GM12878 (cell line): Measurements from ENCODE around the gene CCER1. TPM values are rescaled to one million over a fixed set of nuclear protein-coding genes. Genes with fewer than 3 reads are reported as not detected.

Experiments used
- ATAC-seq: fragments of 200-7000 bp; cut with Tn5 transposase; 3 replicates; pipeline ENCODE4 v1.9.1; 2020; ENCODE audit warnings: mild to moderate bottlenecking, moderate library complexity
- BruUV-seq: library from RNA; stranded (reverse); fragments of 400-500 nt; replicated peaks from 2 replicates; lab custom pipeline; 2021; lab: Mats Ljungman, UMichigan
- CTCF ChIA-PET: fragments of 300-600 bp; sonication (Branson Sonifier 250); formaldehyde crosslinking; extraction: SDS; loops from one replicate; lab custom pipeline; 2021; ENCODE audit warnings: inconsistent platforms; lab: Yijun Ruan, JAX
- POLR2A ChIA-PET: fragments of 350-600 bp; formaldehyde crosslinking; extraction: SDS; loops from one replicate; lab custom pipeline; 2021; ENCODE audit warnings: inconsistent platforms; lab: Charles Lee
- RAD21 ChIA-PET: fragments of 300-600 bp; sonication (Branson Sonifier 250); formaldehyde crosslinking; loops from one replicate; lab custom pipeline; 2023; ENCODE audit warnings: antibody characterized with exemption; ENCODE audit not compliant: unreplicated experiment; lab: Charles Lee
- SMC1A ChIA-PET: fragments of 300-600 bp; sonication (Branson Sonifier 250); formaldehyde crosslinking; loops from one replicate; lab custom pipeline; 2023; ENCODE audit not compliant: unreplicated experiment, uncharacterized antibody; lab: Charles Lee
- DNase-seq: peaks from one replicate; pipeline ENCODE4 v3.0.0-alpha.2; 2011; ENCODE audit warnings: low read depth, low spot score
- FAIRE-seq: peaks from 3 replicates; lab custom pipeline; 2011; peaks lifted over from hg19 to GRCh38; lab: Jason Lieb, UNC
- H2AFZ ChIP-seq: 2 replicates; pipeline ENCODE4 v1.6.0; 2011; ENCODE audit warnings: low read depth, low read length, control low read depth; ENCODE audit not compliant: control insufficient read depth
- H3K27ac ChIP-seq: 2 replicates; pipeline ENCODE4 v1.5.1; 2011; ENCODE audit warnings: control low read depth; ENCODE audit not compliant: control insufficient read depth, insufficient read depth
- H3K27me3 ChIP-seq, 2 experiments: replicated peaks in 1 of 2; 2 replicates each; pipeline versions ENCODE4 v1.6.0 to v1.6.1; 2011; ENCODE audit warnings: low read length in 1 of 2; ENCODE audit not compliant: control insufficient read depth in 2 of 2, insufficient read depth in 2 of 2
- H3K36me3 ChIP-seq, 2 experiments: 2 replicates each; pipeline ENCODE4 v1.5.1; 2011; ENCODE audit warnings: low read length in 1 of 2; ENCODE audit not compliant: control insufficient read depth in 2 of 2, insufficient read depth in 2 of 2
- H3K4me1 ChIP-seq: 2 replicates; pipeline ENCODE4 v1.6.1; 2011; ENCODE audit warnings: mild to moderate bottlenecking, low read length, moderate library complexity, mixed read lengths; ENCODE audit not compliant: control insufficient read depth, insufficient read depth
- H3K4me2 ChIP-seq: 2 replicates; pipeline ENCODE4 v1.6.0; 2011; ENCODE audit warnings: control low read depth; ENCODE audit not compliant: control insufficient read depth, insufficient read depth
- H3K4me3 ChIP-seq: fragments of 200-600 bp; sonication (generic); 2 replicates; pipeline ENCODE4 v1.5.1; 2016
- H3K79me2 ChIP-seq: 2 replicates; pipeline ENCODE4 v1.6.0; 2011; ENCODE audit warnings: low read length; ENCODE audit not compliant: control insufficient read depth, insufficient read depth
- H3K9ac ChIP-seq: 2 replicates; pipeline ENCODE4 v1.8.0; 2011; ENCODE audit warnings: low read length, control low read depth, mixed read lengths; ENCODE audit not compliant: control insufficient read depth, insufficient read depth
- H3K9me3 ChIP-seq: replicated peaks from 3 replicates; pipeline ENCODE4 v1.5.1; 2011; ENCODE audit warnings: mild to moderate bottlenecking, low read length; ENCODE audit not compliant: control insufficient read depth, insufficient read depth
- H4K20me1 ChIP-seq: 2 replicates; pipeline ENCODE4 v1.6.0; 2011; ENCODE audit not compliant: control insufficient read depth, insufficient read depth
- ATF7 ChIP-seq: fragments of 450-650 bp; IDR thresholded peaks from 2 replicates; pipeline ENCODE4 v1.6.1; 2016; ENCODE audit warnings: low read depth, mild to moderate bottlenecking
- IKZF2 ChIP-seq, 2 experiments: fragments of 450-650 bp; IDR thresholded peaks; 2 replicates each; pipeline ENCODE4 v1.6.1; 2017; ENCODE audit warnings: mild to moderate bottlenecking in 2 of 2, moderate library complexity in 2 of 2
- POU2F2 ChIP-seq: IDR thresholded peaks from 3 replicates; pipeline ENCODE4 v1.6.1; 2011; ENCODE audit warnings: low read depth, mild to moderate bottlenecking, low read length, borderline replicate concordance
- RAD51 ChIP-seq: fragments of 450-650 bp; IDR thresholded peaks from 2 replicates; pipeline ENCODE4 v1.6.1; 2016; ENCODE audit warnings: moderate library complexity, mild to moderate bottlenecking, inconsistent platforms
- RB1 ChIP-seq: fragments of 450-650 bp; formaldehyde crosslinking; IDR thresholded peaks from 2 replicates; pipeline ENCODE4 v1.6.1; 2017; ENCODE audit warnings: mild to moderate bottlenecking, borderline replicate concordance
- RCOR1 ChIP-seq: conservative IDR thresholded peaks from 2 replicates; pipeline ENCODE4 v1.6.1; 2012; ENCODE audit warnings: low read depth, low read length, improper control_type of control experiment
- TCF3 ChIP-seq: IDR thresholded peaks from 2 replicates; pipeline ENCODE4 v1.6.1; 2012; ENCODE audit warnings: low read depth, mild to moderate bottlenecking, low read length, borderline replicate concordance; ENCODE audit not compliant: insufficient read depth
- WGBS: methylation state at CpG from one replicate; pipeline ENCODE4 v1.1.6; 2016; ENCODE audit warnings: low lambda C conversion rate; ENCODE audit not compliant: insufficient replicate concordance, insufficient coverage; ENCODE audit errors: missing lambda C conversion rate; 5-methylcytosine and 5-hydroxymethylcytosine counted together
- in situ Hi-C: fragments of 300-500 bp; cut with MboI; formaldehyde crosslinking; loops from 9 replicates; pipeline ENCODE4 v1.14.3; 2018; ENCODE audit warnings: mixed read lengths
- intact Hi-C: fragments of 100-400 bp; cut with micrococcal nuclease; formaldehyde crosslinking; loops from one replicate; pipeline ENCODE4 v1.14.2; 2022; ENCODE audit not compliant: unreplicated experiment
- polyA plus RNA-seq, 11 experiments: library from polyadenylated mRNA; depleted of rRNA in 4 of 11; unstranded in 6 of 11; stranded (reverse) in 5 of 11; fragments of >200 nt; fragmentation: Nextera tagmentation in 4 of 11; fragmentation: Illumina TruSeq in 1 of 11; extraction: Ambion mirVana in 4 of 11; extraction: Trizol in 1 of 11; gene quantifications; 1 replicate in 1 of 11; 2 replicates in 10 of 11; pipeline versions ENCODE4 v1.2.1 to v1.2.3, GENCODE V29; 2011 to 2016; ENCODE audit warnings: inconsistent platforms in 2 of 11, missing spikeins in 2 of 11, low read depth in 1 of 11
- total RNA-seq, 4 experiments: library from RNA; depleted of rRNA in 3 of 4; stranded (reverse); fragments of >200 nt in 3 of 4; fragmentation: Illumina TruSeq in 1 of 4; extraction: Trizol in 1 of 4; gene quantifications; 2 replicates each; pipeline versions ENCODE4 v1.2.1 to v1.2.3, GENCODE V29; 2013 to 2021
- TF ChIP-seq, protein P1 (sequence below): IDR thresholded peaks from 2 replicates; pipeline ENCODE4 v1.6.1; 2012; ENCODE audit warnings: low read depth, low read length, improper control_type of control experiment

Gene CCER1
- total and polyA plus RNA-seq, 10 of the 15 experiments (the other 5 are each of a cell fraction or from before 2014, with no cell fraction given) = 0.01 TPM; not detected in 9

- FAIRE-seq (no peak), DNase-seq (no peak), ATAC-seq (no peak)
- Histone ChIP-seq H3K79me2 (no peaks in the 10 kb centered on the region), H3K4me3 (no peak overlapping the region), H3K4me1 (no peaks in the 10 kb centered on the region), H3K36me3 (no peaks in the 10 kb centered on the region), H3K9me3 (no peaks in the 10 kb centered on the region), H2AFZ (no peak overlapping the region), H3K4me2 (no peak overlapping the region), H3K9ac (no peak overlapping the region), H4K20me1 (no peaks in the 10 kb centered on the region), H3K27ac (no peak overlapping the region), H3K27me3 (no peaks in the 10 kb centered on the region; a peak in 1 of 4 replicates)
- no TSS peak for BruUV-seq
- CTCF ChIA-PET = no interaction called here
- POLR2A ChIA-PET = no interaction called here
- intact Hi-C loops (no loop called here), in situ Hi-C loops (loop anchor here (5.0 to 10.0 kb wide), 2 partner anchors 123 to 341 kb away; no protein-coding TSS in a partner anchor)
- SMC1A ChIA-PET = interaction anchor here (1.1 kb wide), 1 partner anchor 124 kb away, joined by 3 read pairs; no protein-coding TSS in a partner anchor
- 0% methylated on average over 3 of the region's 3 CpGs for WGBS
- RAD21 ChIA-PET = no interaction called here
- no peak for TF ChIP-seq RB1
- TF ChIP-seq TCF3 = no peak
- TF ChIP-seq ATF7 = no peak
- TF ChIP-seq IKZF2 (IDR thresholded peaks at IDR 0.05) = no peak
- no peak for TF ChIP-seq POU2F2
- TF ChIP-seq, protein P1, sequence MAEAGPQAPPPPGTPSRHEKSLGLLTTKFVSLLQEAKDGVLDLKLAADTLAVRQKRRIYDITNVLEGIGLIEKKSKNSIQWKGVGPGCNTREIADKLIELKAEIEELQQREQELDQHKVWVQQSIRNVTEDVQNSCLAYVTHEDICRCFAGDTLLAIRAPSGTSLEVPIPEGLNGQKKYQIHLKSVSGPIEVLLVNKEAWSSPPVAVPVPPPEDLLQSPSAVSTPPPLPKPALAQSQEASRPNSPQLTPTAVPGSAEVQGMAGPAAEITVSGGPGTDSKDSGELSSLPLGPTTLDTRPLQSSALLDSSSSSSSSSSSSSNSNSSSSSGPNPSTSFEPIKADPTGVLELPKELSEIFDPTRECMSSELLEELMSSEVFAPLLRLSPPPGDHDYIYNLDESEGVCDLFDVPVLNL = no peak
- TF ChIP-seq RCOR1 = no peak
- TF ChIP-seq RAD51 = no peak
These were observed 29.1 kb upstream of the CCER1 start for GRCh38 chr12:90984114-90984513.
